GM19351 (cell line): ENCODE data around the gene GMIP.

ENCODE experiments used
- ATAC-seq: cut with Tn5 transposase; IDR thresholded peaks from one replicate; pipeline ENCODE4 v1.9.1; 2021; ENCODE audit warnings: mild to moderate bottlenecking, moderate library complexity; ENCODE audit not compliant: unreplicated experiment

Gene GMIP

GRCh38 chr19:19579533-19580361 is 63.7 kb downstream of the GMIP start:
- no peak for ATAC-seq
